Testis (tissue), 2 donors: ENCODE measurements around the gene L3MBTL4.

Experiments
- CTCF ChIP-seq, 3 experiments: fragments of 450-650 bp in 2 of 3; fragments of 200-600 bp in 1 of 3; sonication (generic) in 1 of 3; IDR thresholded peaks; one replicate each; pipeline ENCODE4 v1.5.1; 2016 to 2019; ENCODE audit warnings: antibody characterized with exemption in 3 of 3, mild to moderate bottlenecking in 2 of 3, moderate library complexity in 1 of 3
- POLR2A ChIP-seq: fragments of 450-650 bp; IDR thresholded peaks from one replicate; pipeline ENCODE4 v1.6.1; 2017; ENCODE audit warnings: antibody characterized with exemption, mild to moderate bottlenecking, moderate library complexity

GRCh38 chr18:6194640-6195039 is 220.1 kb downstream of the L3MBTL4 start:
- TF ChIP-seq CTCF (IDR thresholded peaks at IDR 0.05) (no peak), POLR2A (no peak)
